Caco-2 (cell line): Measurements from ENCODE around the gene IQGAP2. TPM values are rescaled to one million over a fixed set of nuclear protein-coding genes. Genes with fewer than 3 reads are reported as not detected.

Source experiments
- BruUV-seq: library from RNA; stranded (reverse); fragments of 400-500 nt; replicated peaks from 2 replicates; lab custom pipeline; 2021; lab: Mats Ljungman, UMichigan
- CTCF ChIA-PET: fragments of 300-600 bp; sonication (Branson Sonifier 250); formaldehyde crosslinking; loops from one replicate; lab custom pipeline; 2022; ENCODE audit warnings: antibody characterized with exemption; lab: Charles Lee
- POLR2A ChIA-PET: fragments of 300-600 bp; sonication (Branson Sonifier 250); formaldehyde crosslinking; loops from one replicate; lab custom pipeline; 2022; ENCODE audit warnings: antibody characterized with exemption; lab: Charles Lee
- DNase-seq, 2 experiments: peaks; one replicate each; pipeline versions ENCODE4 v3.0.0 to v3.0.0-alpha.2; 2020 to 2022
- H3K27me3 ChIP-seq: replicated peaks from 2 replicates; pipeline ENCODE4 v1.6.0; 2011; ENCODE audit warnings: low read length; ENCODE audit not compliant: control insufficient read depth, insufficient read depth
- H3K36me3 ChIP-seq: 2 replicates; pipeline ENCODE4 v1.5.1; 2011; ENCODE audit warnings: low read length; ENCODE audit not compliant: control insufficient read depth, insufficient read depth
- H3K4me1 ChIP-seq: fragments of 250-450 bp; sonication (Bioruptor Pico); 2 replicates; pipeline ENCODE4 v1.5.1; 2020; ENCODE audit warnings: mild to moderate bottlenecking
- H3K4me3 ChIP-seq: 2 replicates; pipeline ENCODE4 v1.5.1; 2011; ENCODE audit warnings: low read depth, mild to moderate bottlenecking, control low read depth, low read length
- H3K9me3 ChIP-seq: fragments of 250-450 bp; sonication (Bioruptor Pico); 2 replicates; pipeline ENCODE4 v1.5.1; 2020; ENCODE audit warnings: mild to moderate bottlenecking, moderate library complexity
- H3K27ac Mint-ChIP-seq: one replicate; pipeline ENCODE4 v1.8.0; 2022; ENCODE audit warnings: mixed read lengths; ENCODE audit not compliant: unreplicated experiment
- H3K27me3 Mint-ChIP-seq: one replicate; pipeline ENCODE4 v1.8.0; 2022; ENCODE audit warnings: mixed read lengths; ENCODE audit not compliant: insufficient read depth, unreplicated experiment
- H3K36me3 Mint-ChIP-seq: one replicate; pipeline ENCODE4 v1.8.0; 2022; ENCODE audit warnings: mild to moderate bottlenecking, mixed read lengths; ENCODE audit not compliant: insufficient read depth, unreplicated experiment
- H3K4me1 Mint-ChIP-seq: one replicate; pipeline ENCODE4 v1.8.0; 2022; ENCODE audit warnings: low read depth, mixed read lengths; ENCODE audit not compliant: unreplicated experiment
- H3K4me3 Mint-ChIP-seq: one replicate; pipeline ENCODE4 v1.8.0; 2022; ENCODE audit warnings: mild to moderate bottlenecking, moderate library complexity, mixed read lengths; ENCODE audit not compliant: unreplicated experiment
- H3K9me3 Mint-ChIP-seq: one replicate; pipeline ENCODE4 v1.8.0; 2022; ENCODE audit warnings: mixed read lengths; ENCODE audit not compliant: unreplicated experiment
- CTCF ChIP-seq, 2 experiments: fragments of 200-600 bp in 1 of 2; IDR thresholded peaks; 1 replicate in 1 of 2; 2 replicates in 1 of 2; pipeline versions ENCODE4 v1.5.1 to v1.8.0; 2011 to 2022; ENCODE audit warnings: antibody characterized with exemption in 1 of 2, control low read depth in 1 of 2, inconsistent platforms in 1 of 2, low read depth in 1 of 2, low read length in 1 of 2, mild to moderate bottlenecking in 1 of 2, moderate library complexity in 1 of 2; ENCODE audit not compliant: insufficient read depth in 1 of 2, severe bottlenecking in 1 of 2, unreplicated experiment in 1 of 2
- intact Hi-C: fragments of 100-400 bp; cut with micrococcal nuclease; formaldehyde crosslinking; loops from one replicate; pipeline ENCODE4 v1.10.0; 2022; ENCODE audit not compliant: unreplicated experiment
- total RNA-seq: library from RNA; stranded (reverse); gene quantifications from 2 replicates; pipeline ENCODE4 v1.2.3, GENCODE V29; 2022

Gene IQGAP2
- total RNA-seq, 1 experiment from 2014 or later = 89.4 TPM

GRCh38 chr5:76649140-76649539 lies 246.1 kb downstream of the IQGAP2 start:
- POLR2A ChIA-PET = no interaction called here
- H3K4me3 Mint-ChIP-seq = no peak overlapping the region
- H3K27ac Mint-ChIP-seq = no peak overlapping the region
- Histone ChIP-seq H3K9me3 (peaks cover 10% of the 10 kb centered on the region), H3K36me3 (no peaks in the 10 kb centered on the region; the same call in 1 of the 2 replicates), H3K4me3 (no peak overlapping the region), H3K4me1 (no peaks in the 10 kb centered on the region), H3K27me3 (no peaks in the 10 kb centered on the region)
- BruUV-seq = no TSS peak
- CTCF ChIA-PET = no interaction called here
- no peak for TF ChIP-seq CTCF (IDR thresholded peaks at IDR 0.05; ENCODE audit: insufficient read depth in 1 of 2, low read depth in 1 of 2, low read length in 1 of 2, severe bottlenecking in 1 of 2, unreplicated experiment in 1 of 2)
- no peak for DNase-seq
- intact Hi-C loops = loop anchor here (10.0 kb wide), 1 partner anchor 244 kb away; the partner anchor contains the start of gene IQGAP2
- peaks cover 17% of the 10 kb centered on the region for H3K9me3 Mint-ChIP-seq
- H3K36me3 Mint-ChIP-seq = peaks cover 72% of the 10 kb centered on the region
- H3K4me1 Mint-ChIP-seq = no peaks in the 10 kb centered on the region
- no peaks in the 10 kb centered on the region for H3K27me3 Mint-ChIP-seq

GRCh38 chr5:76652809-76653414 lies 249.8 kb downstream of the IQGAP2 start:
- no TSS peak for BruUV-seq
- Histone ChIP-seq H3K9me3 (peaks cover 10% of the 10 kb centered on the region), H3K36me3 (no peaks in the 10 kb centered on the region), H3K4me1 (peaks cover 6% of the 10 kb centered on the region; the same call in 1 of the 2 replicates), H3K4me3 (no peak overlapping the region), H3K27me3 (no peaks in the 10 kb centered on the region)
- no peak overlapping the region for H3K27ac Mint-ChIP-seq
- no peak for DNase-seq
- no peaks in the 10 kb centered on the region for H3K27me3 Mint-ChIP-seq
- no peak for TF ChIP-seq CTCF (IDR thresholded peaks at IDR 0.05; ENCODE audit: insufficient read depth in 1 of 2, low read depth in 1 of 2, low read length in 1 of 2, severe bottlenecking in 1 of 2, unreplicated experiment in 1 of 2)
- H3K4me3 Mint-ChIP-seq = no peak overlapping the region
- H3K9me3 Mint-ChIP-seq = peaks cover 17% of the 10 kb centered on the region
- intact Hi-C loops = no loop called here
- H3K36me3 Mint-ChIP-seq = peaks cover 71% of the 10 kb centered on the region
- peaks cover 8% of the 10 kb centered on the region for H3K4me1 Mint-ChIP-seq
- POLR2A ChIA-PET = no interaction called here
- CTCF ChIA-PET = no interaction called here

- H3K9me3 ChIP-seq = no peaks in the 10 kb centered on the region
- H3K36me3 ChIP-seq = no peaks in the 10 kb centered on the region
- POLR2A ChIA-PET = no interaction called here
- H3K36me3 Mint-ChIP-seq = peaks cover 59% of the 10 kb centered on the region
- H3K4me1 ChIP-seq = peaks cover 14% of the 10 kb centered on the region
- H3K27me3 Mint-ChIP-seq = no peaks in the 10 kb centered on the region
- H3K4me1 Mint-ChIP-seq = peaks cover 12% of the 10 kb centered on the region
- H3K4me3 ChIP-seq = no peak overlapping the region
- CTCF ChIA-PET = no interaction called here
- TF ChIP-seq CTCF (IDR thresholded peaks at IDR 0.05; ENCODE audit: insufficient read depth in 1 of 2, low read depth in 1 of 2, low read length in 1 of 2, severe bottlenecking in 1 of 2, unreplicated experiment in 1 of 2) = no peak
- intact Hi-C loops = no loop called here
- DNase-seq = no peak
- H3K9me3 Mint-ChIP-seq = no peaks in the 10 kb centered on the region
- BruUV-seq = no TSS peak
- no peak overlapping the region for H3K27ac Mint-ChIP-seq
- H3K27me3 ChIP-seq = no peaks in the 10 kb centered on the region
- H3K4me3 Mint-ChIP-seq = no peak overlapping the region
These were observed 254.0 kb downstream of the IQGAP2 start for GRCh38 chr5:76657091-76657490.
